OCI-LY3 (cell line): ENCODE results near the gene KCTD15.

Source experiments
- EZH2phosphoT487 ChIP-seq: fragments of 200-600 bp; shearing (Covaris generic); IDR thresholded peaks from 2 replicates; pipeline ENCODE4 v1.6.1; 2018; ENCODE audit warnings: antibody characterized with exemption, mixed run types, low read depth
- TF ChIP-seq, protein P1 (sequence below): fragments of 200-600, 300-600 bp; sonication (generic); IDR thresholded peaks from 2 replicates; pipeline ENCODE4 v1.5.1; 2014; ENCODE audit warnings: antibody characterized with exemption, low read length, low read depth

DNA sequence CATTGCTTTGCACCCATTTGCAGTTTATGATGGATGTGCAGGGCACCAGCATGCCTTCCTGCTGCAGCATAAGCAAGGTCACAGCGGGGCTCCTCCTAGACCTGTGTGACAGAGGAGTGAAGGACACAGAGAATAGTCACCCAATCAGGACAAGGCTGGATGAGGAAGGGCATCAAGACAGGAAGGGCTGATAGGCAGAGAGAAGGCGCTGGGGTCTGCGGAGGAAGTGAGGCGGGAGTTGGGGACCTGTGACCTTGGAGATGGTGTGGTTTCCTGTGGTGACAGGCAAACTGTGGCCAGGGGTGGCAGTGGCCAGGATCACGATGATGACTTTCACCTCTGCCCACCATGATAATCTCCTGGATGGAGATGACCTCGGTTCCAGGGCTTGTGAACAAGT is 16.4 kb upstream of the KCTD15 start:
- TF ChIP-seq, protein P1, sequence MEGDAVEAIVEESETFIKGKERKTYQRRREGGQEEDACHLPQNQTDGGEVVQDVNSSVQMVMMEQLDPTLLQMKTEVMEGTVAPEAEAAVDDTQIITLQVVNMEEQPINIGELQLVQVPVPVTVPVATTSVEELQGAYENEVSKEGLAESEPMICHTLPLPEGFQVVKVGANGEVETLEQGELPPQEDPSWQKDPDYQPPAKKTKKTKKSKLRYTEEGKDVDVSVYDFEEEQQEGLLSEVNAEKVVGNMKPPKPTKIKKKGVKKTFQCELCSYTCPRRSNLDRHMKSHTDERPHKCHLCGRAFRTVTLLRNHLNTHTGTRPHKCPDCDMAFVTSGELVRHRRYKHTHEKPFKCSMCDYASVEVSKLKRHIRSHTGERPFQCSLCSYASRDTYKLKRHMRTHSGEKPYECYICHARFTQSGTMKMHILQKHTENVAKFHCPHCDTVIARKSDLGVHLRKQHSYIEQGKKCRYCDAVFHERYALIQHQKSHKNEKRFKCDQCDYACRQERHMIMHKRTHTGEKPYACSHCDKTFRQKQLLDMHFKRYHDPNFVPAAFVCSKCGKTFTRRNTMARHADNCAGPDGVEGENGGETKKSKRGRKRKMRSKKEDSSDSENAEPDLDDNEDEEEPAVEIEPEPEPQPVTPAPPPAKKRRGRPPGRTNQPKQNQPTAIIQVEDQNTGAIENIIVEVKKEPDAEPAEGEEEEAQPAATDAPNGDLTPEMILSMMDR = no peak
- TF ChIP-seq EZH2phosphoT487 = no peak
